T1000 (cell line): ENCODE results near the gene MSTN.
"Not testable (repeated sequence)": the region's sequence is repeated elsewhere in the genome, so short reads cannot be mapped to it uniquely, and the experiment has no call there.

ENCODE experiments used
- DNase-seq: peaks from one replicate; lab custom pipeline; 2025; ENCODE audit warnings: mixed read lengths; lab: John Stamatoyannopoulos, UW

MSTN gene

DNA sequence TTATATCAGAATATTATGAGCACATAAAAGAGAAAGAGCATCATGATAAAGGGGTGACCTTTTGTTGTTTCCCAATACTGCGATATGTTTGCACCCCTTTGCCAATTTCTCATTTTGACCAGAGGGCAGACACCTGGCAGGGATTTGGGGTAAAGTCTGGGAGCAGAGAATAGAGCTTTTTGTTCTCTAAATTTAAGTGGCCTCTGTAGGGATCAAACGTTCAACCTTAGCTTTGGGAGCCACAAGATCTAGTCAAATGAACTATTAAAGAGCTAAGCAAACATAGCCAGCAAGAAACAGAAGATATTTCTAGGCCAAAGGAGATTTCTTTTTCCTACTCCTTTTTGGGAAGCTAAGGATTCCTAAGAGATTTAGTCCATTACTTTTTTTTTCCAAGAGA is 1.1 kb upstream of the MSTN start:
- no peak for DNase-seq

DNA sequence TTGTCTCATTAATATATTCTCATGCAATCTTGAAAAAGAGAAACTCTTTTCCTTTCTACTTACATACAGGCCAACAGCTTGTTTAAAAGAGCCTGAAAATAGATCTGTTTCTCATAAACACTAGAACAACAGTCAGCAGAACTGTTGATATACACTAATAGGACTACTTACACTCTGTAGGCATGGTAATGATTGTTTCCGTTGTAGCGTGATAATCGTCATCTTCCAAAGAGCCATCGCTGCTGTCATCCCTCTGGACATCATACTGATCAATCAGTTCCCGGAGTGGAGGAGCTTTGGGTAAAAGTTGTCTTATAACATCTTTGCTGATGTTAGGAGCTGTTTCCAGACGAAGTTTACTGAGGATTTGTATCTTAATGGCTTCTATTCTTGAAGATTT is 476 bp downstream of the MSTN start:
- DNase-seq = no peak

GRCh38 chr2:190060626-190061025 is 1.9 kb downstream of the MSTN start:
- no peak for DNase-seq

DNA sequence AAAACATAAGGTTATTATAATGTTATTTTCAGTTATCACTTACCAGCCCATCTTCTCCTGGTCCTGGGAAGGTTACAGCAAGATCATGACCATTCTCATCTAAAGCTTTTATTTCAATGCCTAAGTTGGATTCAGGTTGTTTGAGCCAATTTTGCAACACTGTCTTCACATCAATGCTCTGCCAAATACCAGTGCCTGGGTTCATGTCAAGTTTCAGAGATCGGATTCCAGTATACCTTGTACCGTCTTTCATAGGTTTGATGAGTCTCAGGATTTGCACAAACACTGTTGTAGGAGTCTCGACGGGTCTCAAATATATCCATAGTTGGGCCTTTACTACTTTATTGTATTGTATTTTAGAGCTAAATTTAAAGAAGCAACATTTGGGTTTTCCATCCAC is 2.5 kb downstream of the MSTN start:
- DNase-seq = no peak

- no peak for DNase-seq
Observed at GRCh38 chr2:190053426-190053825, 9.1 kb downstream of the MSTN start.

- DNase-seq = no peak
Observed at GRCh38 chr2:190052307-190052706, 10.2 kb downstream of the MSTN start.

DNA sequence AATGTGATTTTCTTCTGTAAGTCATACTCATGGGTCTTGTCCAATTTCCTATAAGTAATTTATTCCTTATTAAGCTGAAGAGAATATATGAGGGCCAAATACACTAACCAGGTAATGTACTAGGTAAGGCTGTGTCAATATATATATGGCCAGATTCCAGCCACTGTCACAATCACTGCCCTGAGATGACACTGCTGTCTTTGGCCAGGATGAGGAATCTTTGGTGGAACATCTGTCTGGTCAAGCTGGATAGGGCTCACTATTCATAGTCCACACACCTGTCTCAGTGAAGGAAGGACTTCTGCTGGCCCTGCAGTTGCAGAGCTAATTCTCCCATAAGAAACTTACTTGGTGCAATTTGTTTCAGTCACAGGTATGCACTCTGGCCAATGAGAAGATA is 11.3 kb downstream of the MSTN start:
- no peak for DNase-seq

GRCh38 chr2:190050001-190050400 is 12.5 kb downstream of the MSTN start:
- no peak for DNase-seq

DNA sequence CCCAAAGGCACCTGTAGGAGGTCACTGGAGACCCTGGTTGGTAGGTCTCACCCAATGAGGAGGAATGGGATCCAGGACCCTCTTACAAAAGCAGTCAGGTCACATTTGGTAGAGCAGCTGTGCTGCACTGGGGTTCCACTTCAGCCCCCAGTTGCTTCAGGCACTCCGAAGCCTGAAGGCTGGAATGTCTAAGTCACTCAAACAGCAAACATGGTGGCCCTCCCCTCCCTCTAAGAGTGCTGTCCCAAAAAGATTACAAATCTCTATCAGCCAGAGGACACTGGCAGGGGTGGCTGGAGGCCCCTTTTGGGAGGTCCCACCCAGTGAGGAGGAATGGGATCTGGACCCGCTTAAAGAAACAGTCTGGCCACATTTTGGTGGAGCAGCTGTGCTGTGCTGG is 17.7 kb downstream of the MSTN start:
- DNase-seq = no peak

DNA sequence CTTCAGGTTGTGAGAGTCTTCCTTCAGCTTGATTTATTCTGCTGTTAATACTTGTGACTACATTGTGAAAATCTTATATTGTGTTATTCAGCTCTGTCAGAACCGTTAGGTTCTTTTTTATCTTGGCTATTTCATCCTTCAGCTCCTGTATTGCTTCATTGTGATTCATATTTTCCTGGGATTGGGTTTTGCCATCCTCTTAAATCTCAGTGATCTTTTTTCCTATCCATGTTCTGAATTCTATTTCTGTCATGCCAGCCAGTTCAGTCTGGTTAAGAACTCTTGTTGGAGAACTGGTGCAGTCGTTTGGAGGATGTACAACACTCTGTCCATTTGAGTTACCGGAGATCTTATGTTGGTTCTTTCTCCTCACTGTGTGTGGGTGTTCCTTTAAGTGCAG is 19.1 kb downstream of the MSTN start:
- no peak for DNase-seq

GRCh38 chr2:190036071-190036470 is 26.5 kb downstream of the MSTN start:
- no peak for DNase-seq

DNA sequence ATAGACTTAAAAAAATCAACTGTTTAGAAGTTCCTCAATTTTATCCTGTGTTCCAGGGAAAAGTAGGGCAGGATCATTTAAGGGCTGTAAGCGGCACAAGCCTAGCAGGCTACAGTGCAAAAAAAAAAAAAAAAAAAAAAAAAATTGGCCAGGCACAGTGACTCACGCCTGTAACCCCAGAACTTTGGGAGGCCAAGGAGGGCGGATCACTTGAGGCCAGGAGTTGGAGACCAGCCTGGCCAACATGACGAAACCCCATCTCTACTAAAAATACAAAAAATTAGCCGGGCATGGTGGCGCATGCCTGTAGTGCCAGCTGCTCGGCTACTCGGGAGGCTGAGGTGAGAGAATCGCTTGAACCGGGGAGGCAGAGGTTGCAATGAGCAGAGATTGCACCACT is 28.1 kb downstream of the MSTN start:
- DNase-seq = not testable (repeated sequence)

GRCh38 chr2:190031969-190032618 is 30.4 kb downstream of the MSTN start:
- DNase-seq = no peak

- DNase-seq = no peak
Observed at GRCh38 chr2:190023860-190024259, 38.7 kb downstream of the MSTN start.

GRCh38 chr2:190020720-190021119 is 41.8 kb downstream of the MSTN start:
- DNase-seq = no peak

GRCh38 chr2:190017837-190018236 is 44.7 kb downstream of the MSTN start:
- DNase-seq = no peak

- DNase-seq = not testable (repeated sequence)
Observed at GRCh38 chr2:190015969-190016368, 46.6 kb downstream of the MSTN start.
